Bronchial epithelial cell (primary cell): ENCODE measurements around the gene PRKAB1. TPM values are rescaled to one million over a fixed set of nuclear protein-coding genes. Genes with fewer than 3 reads are reported as not detected.
A peak's percentile ranks its signal among the peaks of the same experiment; 100 is the strongest.
"Not testable (repeated sequence)": the region's sequence is repeated elsewhere in the genome, so short reads cannot be mapped to it uniquely, and the experiment has no call there.

ENCODE experiments used
- DNase-seq: peaks from one replicate; pipeline ENCODE4 v3.0.0-alpha.2; 2010; ENCODE audit warnings: low read depth
- FAIRE-seq: peaks from 2 replicates; lab custom pipeline; 2011; peaks lifted over from hg19 to GRCh38; lab: Jason Lieb, UNC
- H3K27me3 ChIP-seq: 2 replicates; pipeline ENCODE4 v1.5.1; 2011; ENCODE audit warnings: low read length; ENCODE audit not compliant: control insufficient read depth, insufficient read depth
- H3K36me3 ChIP-seq: 2 replicates; pipeline ENCODE4 v1.5.1; 2011; ENCODE audit warnings: low read length; ENCODE audit not compliant: control insufficient read depth, insufficient read depth
- H3K4me3 ChIP-seq: 2 replicates; pipeline ENCODE4 v1.5.1; 2011; ENCODE audit warnings: mild to moderate bottlenecking, low read depth, low read length, control low read depth
- CTCF ChIP-seq: IDR thresholded peaks from 2 replicates; pipeline ENCODE4 v1.5.1; 2011; ENCODE audit warnings: mild to moderate bottlenecking, moderate library complexity, low read length, control low read depth, inconsistent platforms; ENCODE audit not compliant: insufficient read depth, severe bottlenecking
- total RNA-seq: library from RNA; depleted of rRNA; stranded (reverse); fragments of >200 nt; gene quantifications from 2 replicates; pipeline ENCODE4 v1.2.1, GENCODE V29; 2014

Gene PRKAB1
- total RNA-seq, 1 donor from 2014 or later, result 19.5 TPM

- no peak overlapping the region for H3K4me3 ChIP-seq
- peak; percentile 3 for TF ChIP-seq CTCF
- no peak for FAIRE-seq
- H3K27me3 ChIP-seq, result no peaks in the 10 kb centered on the region
- no peak for DNase-seq
- H3K36me3 ChIP-seq, result no peaks in the 10 kb centered on the region
Observed at GRCh38 chr12:119642986-119643385, 24.9 kb upstream of the PRKAB1 start.

- no peak overlapping the region for H3K4me3 ChIP-seq
- no peak for TF ChIP-seq CTCF
- DNase-seq (no peak), FAIRE-seq (no peak)
- H3K27me3 ChIP-seq, result no peaks in the 10 kb centered on the region
- H3K36me3 ChIP-seq, result no peaks in the 10 kb centered on the region
Observed at GRCh38 chr12:119644930-119645329, 23.0 kb upstream of the PRKAB1 start.

DNA sequence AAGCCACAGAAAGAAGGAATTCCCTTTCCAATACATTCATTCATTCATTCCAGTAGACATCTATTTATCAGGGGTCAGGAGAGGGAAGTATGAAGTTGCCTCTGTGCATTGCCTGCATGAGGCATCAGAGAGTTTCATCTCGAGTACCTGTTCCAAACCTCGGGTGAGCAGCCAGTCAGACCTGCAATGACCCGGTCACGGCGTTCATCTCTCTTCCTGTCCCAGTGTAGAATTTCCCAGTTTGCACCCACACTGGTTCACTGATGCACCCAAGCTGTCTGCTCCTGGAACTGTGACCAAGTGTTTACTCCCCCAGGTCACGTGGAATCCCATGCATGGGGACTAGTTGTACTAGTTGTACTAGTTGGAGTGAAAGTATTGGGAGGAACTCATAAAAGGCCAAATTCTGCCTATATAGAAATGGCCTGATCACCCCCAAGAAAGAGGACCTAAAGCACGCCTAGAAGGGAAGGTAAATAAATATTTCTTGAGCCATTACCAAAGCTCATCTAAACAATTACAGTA, 22.3 kb upstream of the PRKAB1 start:
- no peak for DNase-seq
- Histone ChIP-seq H3K4me3 (no peak overlapping the region), H3K27me3 (no peaks in the 10 kb centered on the region), H3K36me3 (no peaks in the 10 kb centered on the region)
- no peak for FAIRE-seq
- TF ChIP-seq CTCF, result no peak

DNA sequence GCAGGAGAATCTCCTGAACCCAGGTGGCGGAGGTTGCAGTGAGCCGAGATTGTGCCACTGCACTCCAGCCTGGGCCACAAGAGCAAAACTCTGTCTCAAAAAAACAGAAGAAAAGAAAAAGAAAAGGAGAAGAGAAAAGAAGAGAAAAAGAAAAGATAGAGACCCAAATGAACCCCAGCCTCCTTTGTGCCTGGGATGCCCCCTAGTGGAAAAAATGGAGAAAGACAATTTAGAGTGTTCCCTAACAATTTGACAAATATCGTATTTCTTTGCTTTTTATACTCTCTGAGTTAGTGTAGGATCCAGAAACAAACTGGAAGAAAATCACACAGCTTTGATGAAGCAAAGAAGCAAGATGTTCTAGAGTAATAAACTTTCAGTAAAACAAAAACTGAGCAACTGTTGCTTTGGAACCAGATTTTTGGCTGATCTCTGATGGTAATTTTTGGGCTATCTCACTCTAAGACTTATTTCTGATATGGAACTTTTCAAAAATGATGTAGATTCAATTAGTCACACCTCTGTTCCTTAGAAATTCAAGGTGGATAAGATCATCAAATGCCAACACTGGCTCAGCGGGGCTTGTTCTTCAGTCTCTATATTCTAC, 18.6 kb upstream of the PRKAB1 start:
- Histone ChIP-seq H3K4me3 (no peak overlapping the region), H3K36me3 (no peaks in the 10 kb centered on the region), H3K27me3 (no peaks in the 10 kb centered on the region)
- FAIRE-seq (no peak), DNase-seq (no peak)
- TF ChIP-seq CTCF, result peak; percentile 64

- H3K27me3 ChIP-seq, result no peaks in the 10 kb centered on the region
- H3K36me3 ChIP-seq, result no peaks in the 10 kb centered on the region
- FAIRE-seq (no peak), DNase-seq (no peak)
- TF ChIP-seq CTCF, result no peak
- H3K4me3 ChIP-seq, result no peak overlapping the region
Observed at GRCh38 chr12:119652665-119653064, 15.3 kb upstream of the PRKAB1 start.

DNA sequence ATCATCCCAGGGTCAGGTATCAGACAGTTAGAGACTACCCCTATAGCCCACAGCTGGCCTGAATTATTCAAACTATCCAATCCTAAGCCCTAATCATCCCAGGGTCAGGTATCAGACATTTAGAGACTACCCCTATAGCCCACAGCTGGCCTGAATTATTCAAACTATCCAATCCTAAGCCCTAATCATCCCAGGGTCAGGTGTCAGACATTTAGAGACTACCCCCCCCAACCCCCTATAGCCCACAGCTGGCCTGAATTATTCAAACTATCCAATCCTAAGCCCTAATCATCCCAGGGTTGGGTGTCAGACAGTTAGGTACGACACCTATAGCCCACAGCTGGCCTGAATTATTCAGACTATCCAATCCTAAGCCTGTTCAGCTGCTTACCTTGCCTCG, 10.9 kb upstream of the PRKAB1 start:
- FAIRE-seq, H3K27me3 ChIP-seq, DNase-seq, H3K36me3 ChIP-seq, H3K4me3 ChIP-seq: not testable (repeated sequence)
